ACC112 (cell line): ENCODE data around the gene OR5AU1.

Experiments
- H2AFZ ChIP-seq: fragments of 200-600 bp; sonication (generic); one replicate; pipeline ENCODE4 v1.6.0; 2017; ENCODE audit warnings: antibody characterized with exemption, low read length; ENCODE audit not compliant: unreplicated experiment
- H3K27ac ChIP-seq: fragments of 200-600 bp; sonication (generic); 2 replicates; pipeline ENCODE4 v1.5.1; 2014; ENCODE audit warnings: low read depth, mild to moderate bottlenecking, antibody characterized with exemption, low read length, moderate library complexity
- H3K27me3 ChIP-seq: fragments of 200-600 bp; sonication (generic); 2 replicates; pipeline ENCODE4 v1.6.1; 2014; ENCODE audit warnings: mild to moderate bottlenecking, antibody characterized with exemption, low read length, moderate library complexity, mixed read lengths; ENCODE audit not compliant: insufficient read depth
- H3K36me3 ChIP-seq: fragments of 200-600 bp; sonication (generic); 2 replicates; pipeline ENCODE4 v1.6.1; 2016; ENCODE audit warnings: mild to moderate bottlenecking, antibody characterized with exemption, low read length, moderate library complexity, mixed read lengths; ENCODE audit not compliant: insufficient read depth
- H3K4me1 ChIP-seq: fragments of 200-600 bp; sonication (generic); one replicate; pipeline ENCODE4 v1.6.1; 2016; ENCODE audit warnings: low read length, mixed read lengths; ENCODE audit not compliant: insufficient read depth, unreplicated experiment, control insufficient read depth
- H3K4me3 ChIP-seq: fragments of 200-600 bp; sonication (generic); 2 replicates; pipeline ENCODE4 v1.5.1; 2014; ENCODE audit warnings: mild to moderate bottlenecking, low read depth, low read length
- H3K79me2 ChIP-seq: fragments of 200-600 bp; sonication (generic); one replicate; pipeline ENCODE4 v1.6.0; 2016; ENCODE audit warnings: low read length; ENCODE audit not compliant: control insufficient read depth, unreplicated experiment, insufficient read depth

The OR5AU1 gene

GRCh38 chr14:21155963-21156362 is at the start of gene OR5AU1:
TSS of gene OR5AU1 (minus strand) at chr14:21156063. CDS start at chr14:21155872, 191 bp downstream.
- Histone ChIP-seq H2AFZ (no peak within 1 kb of the TSS), H3K4me1 (no peaks in the 10 kb centered on the region), H3K27ac (no peak within 1 kb of the TSS), H3K79me2 (no peaks in the 10 kb centered on the region), H3K4me3 (no peak within 1 kb of the TSS), H3K36me3 (no peaks in the 10 kb centered on the region), H3K27me3 (peaks cover 68% of the 10 kb centered on the region)

- H3K36me3 ChIP-seq, result peaks cover 44% of the 10 kb centered on the region
- H3K27ac ChIP-seq, result no peak overlapping the region
- no peaks in the 10 kb centered on the region for H3K4me1 ChIP-seq
- no peak overlapping the region for H2AFZ ChIP-seq
- H3K27me3 ChIP-seq, result no peaks in the 10 kb centered on the region
- peaks cover 9% of the 10 kb centered on the region for H3K79me2 ChIP-seq
- no peak overlapping the region for H3K4me3 ChIP-seq
Measured at GRCh38 chr14:21205026-21205677, 49.3 kb upstream of the OR5AU1 start.

- Histone ChIP-seq H3K4me1 (no peaks in the 10 kb centered on the region), H2AFZ (no peak overlapping the region), H3K36me3 (peaks cover 37% of the 10 kb centered on the region), H3K27ac (no peak overlapping the region), H3K4me3 (no peak overlapping the region), H3K27me3 (no peaks in the 10 kb centered on the region), H3K79me2 (peaks cover 7% of the 10 kb centered on the region)
Measured at GRCh38 chr14:21204167-21205025, 48.5 kb upstream of the OR5AU1 start.

- H2AFZ ChIP-seq, result no peak overlapping the region
- peaks cover 5% of the 10 kb centered on the region for H3K79me2 ChIP-seq
- no peak overlapping the region for H3K4me3 ChIP-seq
- peaks cover 30% of the 10 kb centered on the region for H3K36me3 ChIP-seq
- H3K4me1 ChIP-seq, result no peaks in the 10 kb centered on the region
- H3K27ac ChIP-seq, result no peak overlapping the region
- no peaks in the 10 kb centered on the region for H3K27me3 ChIP-seq
Measured at GRCh38 chr14:21203470-21204166, 47.8 kb upstream of the OR5AU1 start.

GRCh38 chr14:21202463-21203358 is 46.8 kb upstream of the OR5AU1 start:
- Histone ChIP-seq H3K4me1 (no peaks in the 10 kb centered on the region), H3K27me3 (no peaks in the 10 kb centered on the region), H3K4me3 (no peak overlapping the region), H3K36me3 (peaks cover 21% of the 10 kb centered on the region), H3K27ac (no peak overlapping the region), H3K79me2 (peaks cover 2% of the 10 kb centered on the region), H2AFZ (no peak overlapping the region)

GRCh38 chr14:21201732-21202462 is 46.0 kb upstream of the OR5AU1 start:
- no peaks in the 10 kb centered on the region for H3K4me1 ChIP-seq
- H2AFZ ChIP-seq, result no peak overlapping the region
- H3K27me3 ChIP-seq, result no peaks in the 10 kb centered on the region
- H3K4me3 ChIP-seq, result no peak overlapping the region
- H3K79me2 ChIP-seq, result no peaks in the 10 kb centered on the region
- peaks cover 13% of the 10 kb centered on the region; the same call in 1 of the 2 replicates for H3K36me3 ChIP-seq
- no peak overlapping the region for H3K27ac ChIP-seq

- H3K27ac ChIP-seq, result no peak overlapping the region
- no peak overlapping the region for H2AFZ ChIP-seq
- no peak overlapping the region for H3K4me3 ChIP-seq
- H3K36me3 ChIP-seq, result peaks cover 3% of the 10 kb centered on the region; the same call in 1 of the 2 replicates
- H3K27me3 ChIP-seq, result no peaks in the 10 kb centered on the region
- no peaks in the 10 kb centered on the region for H3K4me1 ChIP-seq
- no peaks in the 10 kb centered on the region for H3K79me2 ChIP-seq
Measured at GRCh38 chr14:21200752-21201461, 45.0 kb upstream of the OR5AU1 start.

- no peak overlapping the region for H3K4me3 ChIP-seq
- H3K36me3 ChIP-seq, result no peaks in the 10 kb centered on the region
- H3K4me1 ChIP-seq, result no peaks in the 10 kb centered on the region
- no peak overlapping the region for H3K27ac ChIP-seq
- H3K79me2 ChIP-seq, result no peaks in the 10 kb centered on the region
- peaks cover 7% of the 10 kb centered on the region; the same call in 1 of the 2 replicates for H3K27me3 ChIP-seq
- no peak overlapping the region for H2AFZ ChIP-seq
Measured at GRCh38 chr14:21199611-21200560, 44.0 kb upstream of the OR5AU1 start.
